Activated CD8-positive, alpha-beta T cell treated with anti-CD3 and anti-CD28 coated beads for 36 hours (primary cell): ENCODE data around the gene BCORL1. TPM values are rescaled to one million over a fixed set of nuclear protein-coding genes. Genes with fewer than 3 reads are reported as not detected.

Experiments
- ATAC-seq: fragments of 200-7000 bp; cut with Tn5 transposase; one replicate; pipeline ENCODE4 v1.10.0; 2021; ENCODE audit warnings: mild to moderate bottlenecking, moderate library complexity
- CTCF ChIA-PET: fragments of 350-600 bp; sonication (Branson Sonifier 250); formaldehyde crosslinking; loops from one replicate; lab custom pipeline; 2021; ENCODE audit warnings: antibody characterized with exemption; lab: Charles Lee
- POLR2A ChIA-PET: fragments of 350-600 bp; sonication (Branson Sonifier 250); formaldehyde crosslinking; loops from one replicate; lab custom pipeline; 2021; ENCODE audit warnings: antibody characterized with exemption; lab: Charles Lee
- DNase-seq: peaks from one replicate; pipeline ENCODE4 v3.0.0-alpha.2; 2020
- H3K27ac Mint-ChIP-seq: one replicate; pipeline ENCODE4 v1.8.0; 2021; ENCODE audit warnings: mild to moderate bottlenecking, mixed read lengths
- H3K27me3 Mint-ChIP-seq: one replicate; pipeline ENCODE4 v1.8.0; 2021; ENCODE audit warnings: mixed read lengths
- H3K36me3 Mint-ChIP-seq: one replicate; pipeline ENCODE4 v1.8.0; 2021; ENCODE audit warnings: low read depth, mixed read lengths
- H3K4me1 Mint-ChIP-seq: one replicate; pipeline ENCODE4 v1.8.0; 2021; ENCODE audit warnings: low read depth, mixed read lengths
- H3K4me3 Mint-ChIP-seq: one replicate; pipeline ENCODE4 v1.8.0; 2021; ENCODE audit warnings: mild to moderate bottlenecking, moderate library complexity, mixed read lengths
- H3K9me3 Mint-ChIP-seq: one replicate; pipeline ENCODE4 v1.8.0; 2021; ENCODE audit warnings: mixed read lengths
- CTCF ChIP-seq: fragments of 200-600 bp; IDR thresholded peaks from one replicate; pipeline ENCODE4 v1.8.0; 2022; ENCODE audit warnings: antibody characterized with exemption, mild to moderate bottlenecking
- intact Hi-C: fragments of 100-400 bp; cut with micrococcal nuclease; formaldehyde crosslinking; loops from one replicate; pipeline ENCODE4 v1.10.0; 2022
- total RNA-seq, 2 experiments: library from RNA; stranded (reverse); gene quantifications; one replicate each; pipeline ENCODE4 v1.2.3, GENCODE V29; 2021

BCORL1 gene
- total RNA-seq, 2 experiments from 2014 or later: 7.1 to 9.9 TPM

DNA sequence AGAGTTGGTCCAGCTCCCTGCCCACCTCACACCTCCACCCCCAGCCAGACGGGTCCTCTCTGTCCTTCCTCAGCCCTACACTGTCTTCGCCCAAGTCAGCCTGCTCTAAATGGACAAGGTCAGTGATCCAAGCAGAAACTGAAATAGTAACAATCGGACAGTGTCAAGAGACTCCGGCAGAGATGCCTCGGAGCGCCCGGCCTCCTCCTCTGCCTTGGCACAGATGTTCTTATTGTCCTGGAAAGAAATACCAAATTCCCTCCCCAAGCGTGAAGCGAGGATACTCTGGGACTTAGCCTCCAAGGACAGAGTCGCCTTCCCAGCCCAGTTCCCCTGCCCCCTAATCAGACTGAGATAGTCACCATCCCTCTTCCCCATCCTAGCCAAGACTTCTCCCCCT lies 48.0 kb upstream of the BCORL1 start:
- no peak overlapping the region for H3K4me3 Mint-ChIP-seq
- ATAC-seq: no peak
- peaks cover 3% of the 10 kb centered on the region for H3K27me3 Mint-ChIP-seq
- no peak overlapping the region for H3K27ac Mint-ChIP-seq
- no peaks in the 10 kb centered on the region for H3K9me3 Mint-ChIP-seq
- no peak for TF ChIP-seq CTCF
- H3K36me3 Mint-ChIP-seq: no peaks in the 10 kb centered on the region
- POLR2A ChIA-PET: interaction anchor here (1.1 to 1.8 kb wide), 2 partner anchors 9 to 18 kb away, joined by 3 to 7 read pairs; no protein-coding TSS in a partner anchor
- H3K4me1 Mint-ChIP-seq: peaks cover 11% of the 10 kb centered on the region
- CTCF ChIA-PET: interaction anchor here (1.6 to 1.7 kb wide), 2 partner anchors 9 to 126 kb away, joined by 4 to 6 read pairs; no protein-coding TSS in a partner anchor
- DNase-seq: no peak
- intact Hi-C loops: loop anchor here (10.0 kb wide), 1 partner anchor 50 kb away; the partner anchor contains the start of gene BCORL1

- no peak for DNase-seq
- H3K36me3 Mint-ChIP-seq: no peaks in the 10 kb centered on the region
- intact Hi-C loops: loop anchor here (10.0 kb wide), 1 partner anchor 50 kb away; the partner anchor contains the start of gene BCORL1
- no peak for ATAC-seq
- CTCF ChIA-PET: interaction anchor here (1.7 kb wide), 1 partner anchor 125 kb away, joined by 6 read pairs; no protein-coding TSS in a partner anchor
- peaks cover 11% of the 10 kb centered on the region for H3K4me1 Mint-ChIP-seq
- no peak overlapping the region for H3K27ac Mint-ChIP-seq
- POLR2A ChIA-PET: interaction anchor here (1.8 kb wide), 1 partner anchor 18 kb away, joined by 7 read pairs; no protein-coding TSS in a partner anchor
- H3K9me3 Mint-ChIP-seq: no peaks in the 10 kb centered on the region
- no peak for TF ChIP-seq CTCF
- H3K27me3 Mint-ChIP-seq: peaks cover 3% of the 10 kb centered on the region
- H3K4me3 Mint-ChIP-seq: no peak overlapping the region
Observed at GRCh38 chrX:129934952-129935351, 47.5 kb upstream of the BCORL1 start.

GRCh38 chrX:129938081-129938480 lies 44.4 kb upstream of the BCORL1 start:
- Mint-ChIP-seq H3K4me1 (peaks cover 6% of the 10 kb centered on the region), H3K27ac (no peak overlapping the region), H3K27me3 (peaks cover 3% of the 10 kb centered on the region), H3K9me3 (no peaks in the 10 kb centered on the region), H3K36me3 (no peaks in the 10 kb centered on the region), H3K4me3 (no peak overlapping the region)
- CTCF ChIA-PET: interaction anchor here (3.4 kb wide), 1 partner anchor 13 kb away, joined by 11 read pairs; no protein-coding TSS in a partner anchor
- intact Hi-C loops: loop anchor here (10.0 kb wide), 1 partner anchor 47 kb away; the partner anchor contains the start of gene BCORL1
- POLR2A ChIA-PET: no interaction called here
- no peak for TF ChIP-seq CTCF
- ATAC-seq (no peak), DNase-seq (no peak)

DNA sequence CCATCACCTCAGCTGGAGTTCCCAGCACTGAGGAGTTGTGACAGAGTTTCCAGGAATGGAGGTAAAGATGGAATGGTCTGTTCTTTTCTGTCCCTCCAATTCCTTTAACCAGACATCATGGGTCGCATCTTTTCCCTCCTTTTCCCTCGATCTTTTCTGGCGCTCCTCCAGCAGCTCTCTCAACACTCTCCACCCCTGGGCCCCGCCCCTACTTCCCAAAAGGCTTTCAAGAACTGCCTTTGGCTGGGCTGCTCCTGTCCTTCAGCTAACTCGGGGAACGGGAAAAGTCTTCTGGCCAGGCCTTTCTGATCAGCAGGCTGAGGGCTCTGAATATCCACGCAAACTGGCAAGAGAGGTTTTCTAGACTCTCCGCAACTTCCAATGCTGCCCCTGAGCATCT lies 42.4 kb upstream of the BCORL1 start:
- intact Hi-C loops: loop anchor here (10.0 kb wide), 1 partner anchor 45 kb away; the partner anchor contains the start of gene BCORL1
- Mint-ChIP-seq H3K27ac (no peak overlapping the region), H3K36me3 (no peaks in the 10 kb centered on the region), H3K9me3 (no peaks in the 10 kb centered on the region), H3K27me3 (no peaks in the 10 kb centered on the region), H3K4me1 (peaks cover 6% of the 10 kb centered on the region), H3K4me3 (no peak overlapping the region)
- CTCF ChIA-PET: interaction anchor here (0.6 to 3.4 kb wide), 3 partner anchors 14 to 333 kb away, joined by 3 to 11 read pairs (median 3); no protein-coding TSS in a partner anchor
- no peak for ATAC-seq
- DNase-seq: no peak
- no peak for TF ChIP-seq CTCF
- POLR2A ChIA-PET: no interaction called here

GRCh38 chrX:129940721-129941120 lies 41.7 kb upstream of the BCORL1 start:
- Mint-ChIP-seq H3K27me3 (no peaks in the 10 kb centered on the region), H3K36me3 (no peaks in the 10 kb centered on the region), H3K4me1 (peaks cover 6% of the 10 kb centered on the region), H3K27ac (no peak overlapping the region), H3K4me3 (no peak overlapping the region), H3K9me3 (no peaks in the 10 kb centered on the region)
- POLR2A ChIA-PET: no interaction called here
- DNase-seq (no peak), ATAC-seq (no peak)
- TF ChIP-seq CTCF: no peak
- intact Hi-C loops: no loop called here
- CTCF ChIA-PET: interaction anchor here (3.4 kb wide), 1 partner anchor 15 kb away, joined by 11 read pairs; no protein-coding TSS in a partner anchor
